HL-60 (cell line): Measurements from ENCODE around the gene ENPP3.

Experiments used
- DNase-seq, 2 experiments: peaks; one replicate each; pipeline ENCODE4 v3.0.0-alpha.2; 2010 to 2020; ENCODE audit warnings: low read depth in 1 of 2, low spot score in 1 of 2
- H3K27ac ChIP-seq: fragments of 250-450 bp; sonication (Bioruptor Pico); replicated peaks from 2 replicates; pipeline ENCODE4 v1.5.1; 2020; ENCODE audit warnings: mild to moderate bottlenecking, moderate library complexity
- H3K27me3 ChIP-seq: fragments of 250-450 bp; sonication (Bioruptor Pico); 2 replicates; pipeline ENCODE4 v1.5.1; 2021; ENCODE audit warnings: mild to moderate bottlenecking, moderate library complexity; ENCODE audit not compliant: insufficient read depth, poor library complexity, severe bottlenecking
- H3K4me3 ChIP-seq: replicated peaks from 2 replicates; pipeline ENCODE4 v1.5.1; 2011; ENCODE audit warnings: mild to moderate bottlenecking, control low read depth, low read length; ENCODE audit not compliant: insufficient read depth
- CTCF ChIP-seq: IDR thresholded peaks from one replicate; pipeline ENCODE4 v1.5.1; 2011; ENCODE audit warnings: low read length, control low read depth, inconsistent platforms; ENCODE audit not compliant: insufficient read depth
- GABPA ChIP-seq: IDR thresholded peaks from 2 replicates; pipeline ENCODE4 v1.6.1; 2012; ENCODE audit warnings: low read depth
- POLR2AphosphoS5 ChIP-seq: IDR thresholded peaks from 2 replicates; pipeline ENCODE4 v1.6.1; 2012; ENCODE audit warnings: low read depth
- REST ChIP-seq: IDR thresholded peaks from 2 replicates; pipeline ENCODE4 v1.6.1; 2012; ENCODE audit warnings: low read depth; ENCODE audit not compliant: insufficient replicate concordance
- SPI1 ChIP-seq: IDR thresholded peaks from 2 replicates; pipeline ENCODE4 v1.6.1; 2012; ENCODE audit warnings: low read depth, mild to moderate bottlenecking, borderline replicate concordance

ENPP3 gene

DNA sequence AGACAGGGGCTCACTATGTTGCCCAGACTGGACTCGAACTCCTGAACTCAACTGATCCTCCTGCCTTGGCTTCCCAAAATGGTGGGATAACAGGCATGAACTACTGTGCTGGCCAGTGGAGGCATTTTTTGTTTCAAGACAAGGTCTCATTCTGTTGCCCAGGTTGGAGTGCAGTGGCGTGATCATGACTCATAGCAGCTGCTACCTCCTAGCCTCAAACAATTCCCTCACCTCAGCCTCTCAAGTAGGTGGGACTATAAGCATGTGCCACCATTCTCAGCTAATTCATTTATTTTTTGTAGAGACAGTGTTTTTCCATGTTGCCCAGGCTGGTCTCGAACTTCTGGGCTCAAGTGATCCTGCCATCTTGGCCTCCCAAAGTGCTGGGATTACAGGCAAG, 17.2 kb downstream of the ENPP3 start:
- TF ChIP-seq REST = no peak
- Histone ChIP-seq H3K27me3 (no peaks in the 10 kb centered on the region), H3K4me3 (no peak overlapping the region), H3K27ac (no peak overlapping the region)
- DNase-seq = no peak

DNA sequence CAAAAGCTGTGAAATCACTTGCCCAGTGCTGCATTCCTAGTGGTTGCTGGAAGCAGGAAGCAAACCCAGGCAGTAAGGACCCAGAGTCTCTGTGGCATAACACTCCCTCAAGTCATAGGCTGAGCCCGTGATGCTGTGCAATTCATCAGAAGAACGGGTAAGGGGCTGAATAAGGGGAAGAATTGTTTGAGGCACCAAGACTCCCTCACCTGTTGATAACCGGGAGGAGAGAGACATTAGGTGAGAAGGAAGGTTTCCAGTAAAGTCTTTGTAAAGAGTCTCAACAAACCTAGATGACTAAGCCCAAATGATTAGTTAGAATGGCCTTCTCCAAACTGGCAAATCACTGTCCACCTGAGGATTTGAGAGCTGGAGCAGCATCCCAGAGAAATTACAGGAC, 18.3 kb downstream of the ENPP3 start:
- Histone ChIP-seq H3K4me3 (no peak overlapping the region), H3K27ac (no peak overlapping the region), H3K27me3 (no peaks in the 10 kb centered on the region)
- TF ChIP-seq GABPA = no peak
- no peak for TF ChIP-seq SPI1
- TF ChIP-seq REST = no peak
- no peak for TF ChIP-seq POLR2AphosphoS5
- TF ChIP-seq CTCF = no peak
- DNase-seq = no peak

- no peak for TF ChIP-seq SPI1
- no peak for TF ChIP-seq POLR2AphosphoS5
- TF ChIP-seq GABPA = no peak
- Histone ChIP-seq H3K4me3 (no peak overlapping the region), H3K27ac (no peak overlapping the region), H3K27me3 (no peaks in the 10 kb centered on the region)
- DNase-seq = no peak
These were observed 18.8 kb downstream of the ENPP3 start for GRCh38 chr6:131655951-131656350.

DNA sequence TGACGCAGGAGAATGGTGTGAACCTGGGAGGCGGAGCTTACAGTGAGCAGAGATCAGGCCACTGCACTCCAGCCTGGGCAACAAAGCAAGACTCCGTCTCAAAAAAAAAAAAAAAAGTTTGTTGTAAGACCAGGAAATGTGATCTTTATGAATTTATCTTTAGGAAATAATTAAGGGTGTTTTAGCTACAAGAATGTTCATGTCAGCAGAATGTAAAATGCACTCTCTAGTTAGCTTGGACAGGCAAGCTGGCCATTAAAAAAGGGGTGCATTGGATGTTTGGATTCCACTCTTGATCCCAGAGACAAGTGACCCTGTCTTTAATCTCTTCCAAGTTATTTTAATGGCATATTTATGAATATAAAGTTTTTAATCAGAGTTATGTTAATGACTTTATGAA, 19.6 kb downstream of the ENPP3 start:
- H3K4me3 ChIP-seq = no peak overlapping the region
- H3K27ac ChIP-seq = no peak overlapping the region
- H3K27me3 ChIP-seq = no peaks in the 10 kb centered on the region
- TF ChIP-seq GABPA (no peak), REST (no peak), CTCF (no peak), SPI1 (no peak), POLR2AphosphoS5 (no peak)
- no peak for DNase-seq
